B cell (primary cell): ENCODE measurements around the gene PYURF.

Experiments
- CTCF ChIP-seq: fragments of 200-600 bp; IDR thresholded peaks from one replicate; pipeline ENCODE4 v1.8.0; 2022; ENCODE audit warnings: antibody characterized with exemption, mild to moderate bottlenecking
- EZH2 ChIP-seq: IDR thresholded peaks from 2 replicates; pipeline ENCODE4 v1.6.1; 2012; ENCODE audit warnings: borderline replicate concordance, low read depth, mild to moderate bottlenecking, moderate library complexity, low read length; ENCODE audit not compliant: insufficient read depth, poor library complexity, severe bottlenecking

- TF ChIP-seq CTCF (no peak), EZH2 (no peak)
Measured at GRCh38 chr4:88567591-88567990, 44.0 kb upstream of the PYURF start.
